ENCODE results near the gene CAPSL. TPM values are rescaled to one million over a fixed set of nuclear protein-coding genes. Genes with fewer than 3 reads are reported as not detected.
A peak's percentile ranks its signal among the peaks of the same experiment; 100 is the strongest.

Gene CAPSL
- total and polyA plus RNA-seq, 9 of the 15 experiments (the other 6 are each of a cell fraction or from before 2014, with no cell fraction given) = not detected

DNA sequence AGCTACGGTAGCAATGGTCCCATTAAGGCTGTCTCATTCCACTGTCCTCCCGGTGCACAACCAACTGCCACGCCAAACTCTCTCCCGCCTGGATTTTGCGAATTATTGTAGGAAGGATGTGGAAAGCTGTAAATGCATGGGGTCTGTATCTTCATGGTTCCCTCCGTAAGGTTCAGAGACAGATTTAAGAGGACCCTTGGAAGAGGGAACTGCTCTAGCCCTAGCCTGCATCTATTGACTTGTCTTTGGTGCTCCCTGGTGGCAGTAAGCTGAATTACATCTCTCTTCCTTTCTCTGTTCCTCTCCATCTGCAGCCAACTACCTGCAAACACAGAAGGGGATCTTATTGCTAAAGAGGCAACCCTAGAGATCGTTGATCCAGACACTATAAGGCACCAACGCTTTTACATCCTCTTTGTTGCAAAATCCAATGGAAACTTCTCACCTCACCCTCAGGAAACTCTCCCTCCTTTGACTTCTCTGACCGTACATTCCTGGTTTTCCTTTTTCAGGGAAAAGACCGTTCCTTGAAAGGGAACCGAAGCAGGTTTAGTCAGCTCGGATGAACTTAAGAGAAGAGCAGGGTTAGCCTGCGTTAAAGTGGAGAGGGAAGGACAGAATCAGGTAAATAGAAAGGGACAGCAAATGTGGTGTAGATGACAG is 11.9 kb downstream of the CAPSL start:
- peaks cover 0 to 5% of the 10 kb centered on the region in 2 experiments; a peak in 2 of 5 replicates for H3K27me3 ChIP-seq (ENCODE audit: control insufficient read depth in 2 of 2, insufficient read depth in 2 of 2, low read length in 2 of 2)
- no peak overlapping the region for H3K4me3 ChIP-seq
- H3K9me3 ChIP-seq (replicated peaks; ENCODE audit: control insufficient read depth, insufficient read depth, low read depth, low read length) = no peaks in the 10 kb centered on the region
- DNase-seq (ENCODE audit: extremely low read depth in 1 of 4, low spot score in 3 of 4) (peak; percentile 61 to 79 (median 72)), ATAC-seq (peak; percentile 90), FAIRE-seq (peak; percentile 97)
- no peak overlapping the region for H2AFZ ChIP-seq (ENCODE audit: low read depth, low read length)
- WGBS (ENCODE audit: insufficient coverage, low coverage, missing lambda C conversion rate) = 7% methylated on average over 13 of the region's 13 CpGs
- H3K9me1 ChIP-seq (ENCODE audit: control insufficient read depth, insufficient read depth, low read length) = no peaks in the 10 kb centered on the region
- no peak overlapping the region for H3K27ac ChIP-seq (ENCODE audit: extremely low read depth, low read depth, low read length)
- H4K20me1 ChIP-seq (replicated peaks; ENCODE audit: control insufficient read depth, insufficient read depth, low read length) = no peaks in the 10 kb centered on the region
- intact Hi-C loops (cut with micrococcal nuclease) (loop anchor here (1.0 to 5.0 kb wide), 4 partner anchors 148 to 1454 kb away; no protein-coding TSS in a partner anchor), in situ Hi-C loops (cut with MboI) (no loop called here)
- no peaks in the 10 kb centered on the region for H3K36me3 ChIP-seq (ENCODE audit: control insufficient read depth, insufficient read depth, low read length)
- H3K4me2 ChIP-seq (ENCODE audit: insufficient read depth, low read length) = no peak overlapping the region
- no peaks in the 10 kb centered on the region for H3K79me2 ChIP-seq (ENCODE audit: control insufficient read depth, insufficient read depth, low read length)
- BruUV-seq (replicated peaks) = no TSS peak
- ChIA-PET CTCF (ENCODE audit: low intra/inter-chr PET ratio) (interaction anchor here (0.8 to 3.6 kb wide), 3 partner anchors 149 to 1452 kb away, joined by 5 to 33 read pairs (median 5); no protein-coding TSS in a partner anchor), POLR2A (no interaction called here)
- H3K9ac ChIP-seq (ENCODE audit: insufficient read depth in 1 of 2, low read depth in 2 of 2, low read length in 2 of 2) = no peak overlapping the region
- no peaks in the 10 kb centered on the region for H3K4me1 ChIP-seq (replicated peaks in 1 of 2; ENCODE audit: control insufficient read depth in 2 of 2, insufficient read depth in 2 of 2, low read length in 2 of 2)
- TF ChIP-seq ZNF184 (CRISPR knock-in tag; IDR thresholded peaks at IDR 0.05) (no peak), ZNF717 (CRISPR knock-in tag; IDR thresholded peaks at IDR 0.05) (no peak), RAD21 (CRISPR knock-in tag; conservative IDR thresholded peaks at IDR 0.05 in 1 of 2, IDR thresholded peaks at IDR 0.05 in 1 of 2) (peak; percentile 78 to 90), ZKSCAN8 (CRISPR knock-in tag; IDR thresholded peaks at IDR 0.05) (no peak), HDAC2 (IDR thresholded peaks at IDR 0.05) (no peak), ZNF785 (CRISPR knock-in tag; IDR thresholded peaks at IDR 0.05) (no peak), RBM15 (IDR thresholded peaks at IDR 0.05; ENCODE audit: insufficient read depth, low read length) (no peak), SMARCE1 (IDR thresholded peaks at IDR 0.05) (no peak)
- TF ChIP-seq, protein P1, sequence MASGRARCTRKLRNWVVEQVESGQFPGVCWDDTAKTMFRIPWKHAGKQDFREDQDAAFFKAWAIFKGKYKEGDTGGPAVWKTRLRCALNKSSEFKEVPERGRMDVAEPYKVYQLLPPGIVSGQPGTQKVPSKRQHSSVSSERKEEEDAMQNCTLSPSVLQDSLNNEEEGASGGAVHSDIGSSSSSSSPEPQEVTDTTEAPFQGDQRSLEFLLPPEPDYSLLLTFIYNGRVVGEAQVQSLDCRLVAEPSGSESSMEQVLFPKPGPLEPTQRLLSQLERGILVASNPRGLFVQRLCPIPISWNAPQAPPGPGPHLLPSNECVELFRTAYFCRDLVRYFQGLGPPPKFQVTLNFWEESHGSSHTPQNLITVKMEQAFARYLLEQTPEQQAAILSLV (tag; IDR thresholded peaks at IDR 0.05) = no peak
- TF ChIP-seq, protein P2, sequence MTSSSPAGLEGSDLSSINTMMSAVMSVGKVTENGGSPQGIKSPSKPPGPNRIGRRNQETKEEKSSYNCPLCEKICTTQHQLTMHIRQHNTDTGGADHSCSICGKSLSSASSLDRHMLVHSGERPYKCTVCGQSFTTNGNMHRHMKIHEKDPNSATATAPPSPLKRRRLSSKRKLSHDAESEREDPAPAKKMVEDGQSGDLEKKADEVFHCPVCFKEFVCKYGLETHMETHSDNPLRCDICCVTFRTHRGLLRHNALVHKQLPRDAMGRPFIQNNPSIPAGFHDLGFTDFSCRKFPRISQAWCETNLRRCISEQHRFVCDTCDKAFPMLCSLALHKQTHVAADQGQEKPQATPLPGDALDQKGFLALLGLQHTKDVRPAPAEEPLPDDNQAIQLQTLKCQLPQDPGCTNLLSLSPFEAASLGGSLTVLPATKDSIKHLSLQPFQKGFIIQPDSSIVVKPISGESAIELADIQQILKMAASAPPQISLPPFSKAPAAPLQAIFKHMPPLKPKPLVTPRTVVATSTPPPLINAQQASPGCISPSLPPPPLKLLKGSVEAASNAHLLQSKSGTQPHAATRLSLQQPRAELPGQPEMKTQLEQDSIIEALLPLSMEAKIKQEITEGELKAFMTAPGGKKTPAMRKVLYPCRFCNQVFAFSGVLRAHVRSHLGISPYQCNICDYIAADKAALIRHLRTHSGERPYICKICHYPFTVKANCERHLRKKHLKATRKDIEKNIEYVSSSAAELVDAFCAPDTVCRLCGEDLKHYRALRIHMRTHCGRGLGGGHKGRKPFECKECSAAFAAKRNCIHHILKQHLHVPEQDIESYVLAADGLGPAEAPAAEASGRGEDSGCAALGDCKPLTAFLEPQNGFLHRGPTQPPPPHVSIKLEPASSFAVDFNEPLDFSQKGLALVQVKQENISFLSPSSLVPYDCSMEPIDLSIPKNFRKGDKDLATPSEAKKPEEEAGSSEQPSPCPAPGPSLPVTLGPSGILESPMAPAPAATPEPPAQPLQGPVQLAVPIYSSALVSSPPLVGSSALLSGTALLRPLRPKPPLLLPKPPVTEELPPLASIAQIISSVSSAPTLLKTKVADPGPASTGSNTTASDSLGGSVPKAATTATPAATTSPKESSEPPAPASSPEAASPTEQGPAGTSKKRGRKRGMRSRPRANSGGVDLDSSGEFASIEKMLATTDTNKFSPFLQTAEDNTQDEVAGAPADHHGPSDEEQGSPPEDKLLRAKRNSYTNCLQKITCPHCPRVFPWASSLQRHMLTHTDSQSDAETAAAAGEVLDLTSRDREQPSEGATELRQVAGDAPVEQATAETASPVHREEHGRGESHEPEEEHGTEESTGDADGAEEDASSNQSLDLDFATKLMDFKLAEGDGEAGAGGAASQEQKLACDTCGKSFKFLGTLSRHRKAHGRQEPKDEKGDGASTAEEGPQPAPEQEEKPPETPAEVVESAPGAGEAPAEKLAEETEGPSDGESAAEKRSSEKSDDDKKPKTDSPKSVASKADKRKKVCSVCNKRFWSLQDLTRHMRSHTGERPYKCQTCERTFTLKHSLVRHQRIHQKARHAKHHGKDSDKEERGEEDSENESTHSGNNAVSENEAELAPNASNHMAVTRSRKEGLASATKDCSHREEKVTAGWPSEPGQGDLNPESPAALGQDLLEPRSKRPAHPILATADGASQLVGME (CRISPR knock-in tag; IDR thresholded peaks at IDR 0.05) = no peak
- TF ChIP-seq, protein P3, sequence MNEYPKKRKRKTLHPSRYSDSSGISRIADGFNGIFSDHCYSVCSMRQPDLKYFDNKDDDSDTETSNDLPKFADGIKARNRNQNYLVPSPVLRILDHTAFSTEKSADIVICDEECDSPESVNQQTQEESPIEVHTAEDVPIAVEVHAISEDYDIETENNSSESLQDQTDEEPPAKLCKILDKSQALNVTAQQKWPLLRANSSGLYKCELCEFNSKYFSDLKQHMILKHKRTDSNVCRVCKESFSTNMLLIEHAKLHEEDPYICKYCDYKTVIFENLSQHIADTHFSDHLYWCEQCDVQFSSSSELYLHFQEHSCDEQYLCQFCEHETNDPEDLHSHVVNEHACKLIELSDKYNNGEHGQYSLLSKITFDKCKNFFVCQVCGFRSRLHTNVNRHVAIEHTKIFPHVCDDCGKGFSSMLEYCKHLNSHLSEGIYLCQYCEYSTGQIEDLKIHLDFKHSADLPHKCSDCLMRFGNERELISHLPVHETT (CRISPR knock-in tag; conservative IDR thresholded peaks at IDR 0.05 in 1 of 2, IDR thresholded peaks at IDR 0.05 in 1 of 2) = no peak
